ENCODE results near the gene STRBP. TPM values are rescaled to one million over a fixed set of nuclear protein-coding genes. Genes with fewer than 3 reads are reported as not detected.
"Not testable (repeated sequence)": the region's sequence is repeated elsewhere in the genome, so short reads cannot be mapped to it uniquely, and the experiment has no call there.

Gene STRBP
- total RNA-seq, 2 donors from 2014 or later, result 2.8 to 3.3 TPM

DNA sequence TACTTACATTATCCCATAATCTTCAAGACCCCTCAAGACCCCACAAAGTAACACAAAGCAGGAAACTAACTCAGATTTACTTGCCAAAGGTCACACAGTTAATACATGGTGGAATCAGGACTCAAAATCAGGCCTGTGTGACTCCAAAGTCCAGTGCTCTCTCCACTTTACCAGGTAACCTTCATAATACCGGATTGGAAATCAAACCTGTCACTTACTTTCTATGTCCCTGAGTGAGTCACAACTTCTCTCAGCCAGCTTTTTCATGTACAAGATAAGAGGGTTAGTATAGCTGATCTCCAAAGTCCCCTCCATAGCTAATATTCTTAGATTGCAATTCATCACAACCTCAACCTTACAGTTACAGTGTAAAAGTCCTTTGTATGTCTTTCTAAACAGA is 17.1 kb downstream of the STRBP start:
- ATAC-seq (ENCODE audit: insufficient number of reproducible peaks, low FRiP score, low read depth), result no peak
- H3K4me3 ChIP-seq, result no peak overlapping the region
- H3K4me1 ChIP-seq (ENCODE audit: control insufficient read depth in 1 of 2, low read depth in 2 of 2), result no peaks in the 10 kb centered on the region
- no peaks in the 10 kb centered on the region for H3K9me3 ChIP-seq
- no peaks in the 10 kb centered on the region for H3K27me3 ChIP-seq (replicated peaks; ENCODE audit: insufficient read depth)
- no peak for DNase-seq (ENCODE audit: low spot score)
- H3K27ac ChIP-seq, result no peak overlapping the region
- no peaks in the 10 kb centered on the region for H3K36me3 ChIP-seq
- TF ChIP-seq, protein P1, sequence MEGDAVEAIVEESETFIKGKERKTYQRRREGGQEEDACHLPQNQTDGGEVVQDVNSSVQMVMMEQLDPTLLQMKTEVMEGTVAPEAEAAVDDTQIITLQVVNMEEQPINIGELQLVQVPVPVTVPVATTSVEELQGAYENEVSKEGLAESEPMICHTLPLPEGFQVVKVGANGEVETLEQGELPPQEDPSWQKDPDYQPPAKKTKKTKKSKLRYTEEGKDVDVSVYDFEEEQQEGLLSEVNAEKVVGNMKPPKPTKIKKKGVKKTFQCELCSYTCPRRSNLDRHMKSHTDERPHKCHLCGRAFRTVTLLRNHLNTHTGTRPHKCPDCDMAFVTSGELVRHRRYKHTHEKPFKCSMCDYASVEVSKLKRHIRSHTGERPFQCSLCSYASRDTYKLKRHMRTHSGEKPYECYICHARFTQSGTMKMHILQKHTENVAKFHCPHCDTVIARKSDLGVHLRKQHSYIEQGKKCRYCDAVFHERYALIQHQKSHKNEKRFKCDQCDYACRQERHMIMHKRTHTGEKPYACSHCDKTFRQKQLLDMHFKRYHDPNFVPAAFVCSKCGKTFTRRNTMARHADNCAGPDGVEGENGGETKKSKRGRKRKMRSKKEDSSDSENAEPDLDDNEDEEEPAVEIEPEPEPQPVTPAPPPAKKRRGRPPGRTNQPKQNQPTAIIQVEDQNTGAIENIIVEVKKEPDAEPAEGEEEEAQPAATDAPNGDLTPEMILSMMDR (IDR thresholded peaks at IDR 0.05), result no peak

- no peaks in the 10 kb centered on the region for H3K36me3 ChIP-seq
- no peaks in the 10 kb centered on the region for H3K9me3 ChIP-seq
- ATAC-seq (ENCODE audit: insufficient number of reproducible peaks, low FRiP score, low read depth) (no peak), DNase-seq (ENCODE audit: low spot score) (no peak)
- H3K4me1 ChIP-seq (ENCODE audit: control insufficient read depth in 1 of 2, low read depth in 2 of 2), result no peaks in the 10 kb centered on the region
- H3K4me3 ChIP-seq, result no peak overlapping the region
- TF ChIP-seq, protein P1 (IDR thresholded peaks at IDR 0.05), result no peak
- H3K27me3 ChIP-seq (replicated peaks; ENCODE audit: insufficient read depth), result no peaks in the 10 kb centered on the region
- no peak overlapping the region for H3K27ac ChIP-seq
These were observed 17.9 kb downstream of the STRBP start for GRCh38 chr9:123250504-123250903.

GRCh38 chr9:123249162-123249561 is 19.2 kb downstream of the STRBP start:
- not testable (repeated sequence) for DNase-seq (ENCODE audit: low spot score); H3K4me1 ChIP-seq (ENCODE audit: control insufficient read depth in 1 of 2, low read depth in 2 of 2); H3K27ac ChIP-seq; H3K9me3 ChIP-seq; ATAC-seq (ENCODE audit: insufficient number of reproducible peaks, low FRiP score, low read depth); H3K27me3 ChIP-seq (replicated peaks; ENCODE audit: insufficient read depth); H3K4me3 ChIP-seq; H3K36me3 ChIP-seq

DNA sequence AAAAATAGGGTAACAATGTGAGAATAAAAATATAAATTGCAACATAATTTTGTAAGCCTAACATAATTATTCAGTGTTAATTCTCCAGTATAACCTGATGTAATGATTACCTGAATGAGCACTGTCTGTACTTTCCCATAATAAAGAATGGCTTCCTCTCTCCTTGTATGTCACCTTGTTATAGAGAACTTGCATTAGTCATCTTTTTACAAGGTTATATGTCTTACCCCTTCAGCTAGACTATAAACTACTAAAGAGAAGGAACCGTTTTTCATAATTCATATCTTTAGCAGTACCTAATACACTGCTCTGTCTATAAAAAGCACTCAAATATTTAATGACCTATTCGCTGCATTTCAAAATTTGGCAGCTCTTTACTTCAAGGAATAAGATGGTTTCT is 19.8 kb downstream of the STRBP start:
- H3K4me3 ChIP-seq, result no peak overlapping the region
- TF ChIP-seq, protein P1 (IDR thresholded peaks at IDR 0.05), result no peak
- no peaks in the 10 kb centered on the region for H3K9me3 ChIP-seq
- H3K27ac ChIP-seq, result no peak overlapping the region
- no peak for DNase-seq (ENCODE audit: low spot score)
- no peak for ATAC-seq (ENCODE audit: insufficient number of reproducible peaks, low FRiP score, low read depth)
- no peaks in the 10 kb centered on the region for H3K27me3 ChIP-seq (replicated peaks; ENCODE audit: insufficient read depth)
- no peaks in the 10 kb centered on the region for H3K4me1 ChIP-seq (ENCODE audit: control insufficient read depth in 1 of 2, low read depth in 2 of 2)
- H3K36me3 ChIP-seq, result no peaks in the 10 kb centered on the region

GRCh38 chr9:123246534-123246933 is 21.9 kb downstream of the STRBP start:
- no peaks in the 10 kb centered on the region for H3K36me3 ChIP-seq
- DNase-seq (ENCODE audit: low spot score), result no peak
- TF ChIP-seq, protein P1 (IDR thresholded peaks at IDR 0.05), result no peak
- H3K4me3 ChIP-seq, result no peak overlapping the region
- no peaks in the 10 kb centered on the region for H3K27me3 ChIP-seq (replicated peaks; ENCODE audit: insufficient read depth)
- ATAC-seq (ENCODE audit: insufficient number of reproducible peaks, low FRiP score, low read depth), result no peak
- no peaks in the 10 kb centered on the region for H3K9me3 ChIP-seq
- H3K27ac ChIP-seq, result no peak overlapping the region
- H3K4me1 ChIP-seq (ENCODE audit: control insufficient read depth in 1 of 2, low read depth in 2 of 2), result no peaks in the 10 kb centered on the region

DNA sequence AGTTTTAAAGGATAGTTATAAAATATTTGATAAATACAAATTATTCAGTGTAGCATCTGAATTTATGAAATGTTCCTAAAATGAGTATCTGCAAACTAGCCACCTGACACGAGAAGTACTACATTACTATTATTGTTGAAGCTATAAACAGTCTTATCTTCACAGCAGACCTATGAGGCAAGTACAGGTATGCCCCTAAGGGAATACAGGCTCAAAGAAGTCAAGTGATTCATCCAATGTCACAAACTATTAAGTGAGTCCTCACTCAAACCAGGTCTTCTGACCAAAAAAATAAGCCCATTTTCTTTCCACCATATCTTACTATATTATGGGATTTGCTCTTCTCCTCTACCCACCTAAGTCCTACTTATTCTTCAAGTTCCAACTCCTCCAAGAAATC is 28.7 kb downstream of the STRBP start:
- Histone ChIP-seq H3K4me1 (ENCODE audit: control insufficient read depth in 1 of 2, low read depth in 2 of 2) (no peaks in the 10 kb centered on the region), H3K36me3 (no peaks in the 10 kb centered on the region), H3K27ac (no peak overlapping the region), H3K4me3 (no peak overlapping the region), H3K27me3 (replicated peaks; ENCODE audit: insufficient read depth) (no peaks in the 10 kb centered on the region), H3K9me3 (no peaks in the 10 kb centered on the region)
- no peak for DNase-seq (ENCODE audit: low spot score)
- TF ChIP-seq, protein P1 (IDR thresholded peaks at IDR 0.05), result no peak
- ATAC-seq (ENCODE audit: insufficient number of reproducible peaks, low FRiP score, low read depth), result no peak
